Left ventricle myocardium inferior (tissue), 1 donor: Measurements from ENCODE around the gene PJA2. TPM values are rescaled to one million over a fixed set of nuclear protein-coding genes. Genes with fewer than 3 reads are reported as not detected.

Experiments
- DNase-seq: peaks from one replicate; pipeline ENCODE4 v3.0.0-alpha.2; 2020
- H3K27ac ChIP-seq: fragments of 200-600 bp; replicated peaks from 2 replicates; pipeline ENCODE4 v1.8.0; 2021
- H3K27me3 ChIP-seq: fragments of 200-600 bp; 2 replicates; pipeline ENCODE4 v1.8.0; 2021; ENCODE audit warnings: low read depth
- H3K36me3 ChIP-seq: fragments of 200-600 bp; 2 replicates; pipeline ENCODE4 v1.8.0; 2021
- H3K4me1 ChIP-seq: fragments of 200-600 bp; 2 replicates; pipeline ENCODE4 v1.8.0; 2021
- H3K4me3 ChIP-seq: fragments of 200-600 bp; 2 replicates; pipeline ENCODE4 v1.8.0; 2021; ENCODE audit warnings: mild to moderate bottlenecking, moderate library complexity
- H3K9me3 ChIP-seq: fragments of 200-600 bp; replicated peaks from 2 replicates; pipeline ENCODE4 v1.8.0; 2021
- CTCF ChIP-seq: fragments of 200-600 bp; IDR thresholded peaks from 2 replicates; pipeline ENCODE4 v1.8.0; 2021; ENCODE audit warnings: antibody characterized with exemption, mild to moderate bottlenecking, borderline replicate concordance
- intact Hi-C: fragments of 100-400 bp; cut with micrococcal nuclease; formaldehyde crosslinking; loops from one replicate; pipeline ENCODE4 v1.11.0; 2022
- total RNA-seq: library from RNA; stranded (reverse); fragmentation: NEBNext Ultra II Directional; extraction: Animal tissue kit (Norgen Biotek cat#: 25700); gene quantifications from one replicate; pipeline ENCODE4 v1.2.1, GENCODE V29; 2021
- donor health status: DM: no; HTN: yes; CAD: no; lungs with severe emphysema.

The PJA2 gene
- total RNA-seq, 1 donor from 2014 or later: 77.5 TPM

GRCh38 chr5:109324931-109325330, 84.8 kb downstream of the PJA2 start:
- TF ChIP-seq CTCF: no peak
- Histone ChIP-seq H3K9me3 (no peaks in the 10 kb centered on the region), H3K4me3 (no peak overlapping the region), H3K36me3 (no peaks in the 10 kb centered on the region), H3K27ac (no peak overlapping the region), H3K4me1 (peaks cover 8% of the 10 kb centered on the region), H3K27me3 (no peaks in the 10 kb centered on the region)
- no peak for DNase-seq
- intact Hi-C loops: no loop called here

- no peak for TF ChIP-seq CTCF
- no peaks in the 10 kb centered on the region for H3K27me3 ChIP-seq
- no peaks in the 10 kb centered on the region for H3K9me3 ChIP-seq
- H3K4me1 ChIP-seq: peaks cover 3% of the 10 kb centered on the region
- intact Hi-C loops: no loop called here
- no peaks in the 10 kb centered on the region for H3K36me3 ChIP-seq
- no peak overlapping the region for H3K27ac ChIP-seq
- DNase-seq: no peak
- no peak overlapping the region for H3K4me3 ChIP-seq
Measured at GRCh38 chr5:109324351-109324750, 85.4 kb downstream of the PJA2 start.

- intact Hi-C loops: no loop called here
Measured at GRCh38 chr5:109322694-109323093, 87.1 kb downstream of the PJA2 start.

GRCh38 chr5:109319351-109319750, 90.4 kb downstream of the PJA2 start:
- Histone ChIP-seq H3K4me1 (no peaks in the 10 kb centered on the region), H3K36me3 (no peaks in the 10 kb centered on the region), H3K4me3 (no peak overlapping the region), H3K27ac (no peak overlapping the region), H3K27me3 (no peaks in the 10 kb centered on the region), H3K9me3 (no peaks in the 10 kb centered on the region)
- TF ChIP-seq CTCF: no peak
- DNase-seq: no peak
- intact Hi-C loops: no loop called here

More at GRCh38 chr5:109322694-109323093, 87.1 kb downstream of the PJA2 start:
- Histone ChIP-seq H3K4me1 (peaks cover 3% of the 10 kb centered on the region), H3K27ac (no peak overlapping the region), H3K4me3 (no peak overlapping the region), H3K9me3 (no peaks in the 10 kb centered on the region), H3K27me3 (no peaks in the 10 kb centered on the region), H3K36me3 (no peaks in the 10 kb centered on the region)
- no peak for DNase-seq
- TF ChIP-seq CTCF: no peak

GRCh38 chr5:109318455-109319108, 91.2 kb downstream of the PJA2 start:
- Histone ChIP-seq H3K9me3 (no peaks in the 10 kb centered on the region), H3K4me3 (no peak overlapping the region), H3K36me3 (no peaks in the 10 kb centered on the region), H3K4me1 (no peaks in the 10 kb centered on the region), H3K27ac (no peak overlapping the region), H3K27me3 (no peaks in the 10 kb centered on the region)
- TF ChIP-seq CTCF: no peak
- intact Hi-C loops: no loop called here
- DNase-seq: no peak
